ENCODE results near the gene TAS2R30.

DNA sequence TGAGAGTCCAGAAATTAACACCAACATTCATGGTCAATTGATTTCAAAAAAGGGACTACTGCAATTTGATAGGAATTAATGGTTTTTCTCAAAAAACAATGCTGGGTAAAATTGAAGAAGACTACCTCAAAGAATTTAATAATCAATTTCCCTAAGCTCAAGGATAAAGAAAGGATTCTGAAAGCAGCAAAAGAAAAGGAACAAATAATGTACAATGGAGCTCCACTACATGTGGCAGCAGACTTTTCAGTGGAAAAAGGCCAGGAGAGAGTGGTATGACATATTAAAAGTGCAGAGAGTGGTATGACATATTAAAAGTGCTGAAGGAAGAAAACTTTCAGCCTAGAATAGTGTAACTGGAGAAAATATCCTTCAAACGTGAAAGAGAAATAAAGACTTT lies 26.7 kb downstream of the TAS2R30 start:
- no peak for TF ChIP-seq POLR2A (IDR thresholded peaks at IDR 0.05)
- TF ChIP-seq, protein P1, sequence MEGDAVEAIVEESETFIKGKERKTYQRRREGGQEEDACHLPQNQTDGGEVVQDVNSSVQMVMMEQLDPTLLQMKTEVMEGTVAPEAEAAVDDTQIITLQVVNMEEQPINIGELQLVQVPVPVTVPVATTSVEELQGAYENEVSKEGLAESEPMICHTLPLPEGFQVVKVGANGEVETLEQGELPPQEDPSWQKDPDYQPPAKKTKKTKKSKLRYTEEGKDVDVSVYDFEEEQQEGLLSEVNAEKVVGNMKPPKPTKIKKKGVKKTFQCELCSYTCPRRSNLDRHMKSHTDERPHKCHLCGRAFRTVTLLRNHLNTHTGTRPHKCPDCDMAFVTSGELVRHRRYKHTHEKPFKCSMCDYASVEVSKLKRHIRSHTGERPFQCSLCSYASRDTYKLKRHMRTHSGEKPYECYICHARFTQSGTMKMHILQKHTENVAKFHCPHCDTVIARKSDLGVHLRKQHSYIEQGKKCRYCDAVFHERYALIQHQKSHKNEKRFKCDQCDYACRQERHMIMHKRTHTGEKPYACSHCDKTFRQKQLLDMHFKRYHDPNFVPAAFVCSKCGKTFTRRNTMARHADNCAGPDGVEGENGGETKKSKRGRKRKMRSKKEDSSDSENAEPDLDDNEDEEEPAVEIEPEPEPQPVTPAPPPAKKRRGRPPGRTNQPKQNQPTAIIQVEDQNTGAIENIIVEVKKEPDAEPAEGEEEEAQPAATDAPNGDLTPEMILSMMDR (IDR thresholded peaks at IDR 0.05): no peak

All from transverse colon (tissue), 3 donors.